HG03025 (cell line): Measurements from ENCODE around the gene UTP20.
A peak's percentile ranks its signal among the peaks of the same experiment; 100 is the strongest.

Experiments
- ATAC-seq: cut with Tn5 transposase; IDR thresholded peaks from one replicate; pipeline ENCODE4 v1.9.1; 2021; ENCODE audit warnings: mild to moderate bottlenecking, moderate library complexity; ENCODE audit not compliant: unreplicated experiment, low FRiP score

Gene UTP20

DNA sequence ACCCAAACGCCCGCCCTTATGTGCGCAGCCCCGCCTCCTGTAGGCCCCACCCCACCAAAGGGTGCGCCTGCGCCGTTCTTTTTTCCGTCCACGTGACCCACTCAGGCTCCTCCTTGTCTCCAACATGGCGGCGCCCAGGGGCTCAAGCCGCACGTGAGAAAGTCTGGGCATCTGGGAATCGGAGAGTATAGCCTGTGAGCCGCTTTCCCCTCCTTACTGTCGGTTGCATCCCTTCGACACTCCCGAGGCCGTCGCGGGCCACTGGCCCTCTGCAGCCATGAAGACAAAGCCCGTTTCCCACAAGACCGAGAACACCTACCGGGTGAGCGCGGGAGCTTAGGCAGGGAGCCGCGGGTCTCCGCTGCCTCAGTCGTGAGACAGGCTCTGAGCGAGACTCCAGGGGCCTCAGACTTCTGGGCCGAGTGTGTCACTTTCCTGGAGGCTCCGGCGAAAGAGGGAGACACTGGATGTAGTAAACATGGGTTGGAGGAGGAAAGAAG lies at the start of gene UTP20:
UTP20 (plus strand) TSS at position 100 of the 500 bp plus-strand sequence; CDS start at position 278, 178 bp downstream.
- peak; percentile 99 for ATAC-seq

DNA sequence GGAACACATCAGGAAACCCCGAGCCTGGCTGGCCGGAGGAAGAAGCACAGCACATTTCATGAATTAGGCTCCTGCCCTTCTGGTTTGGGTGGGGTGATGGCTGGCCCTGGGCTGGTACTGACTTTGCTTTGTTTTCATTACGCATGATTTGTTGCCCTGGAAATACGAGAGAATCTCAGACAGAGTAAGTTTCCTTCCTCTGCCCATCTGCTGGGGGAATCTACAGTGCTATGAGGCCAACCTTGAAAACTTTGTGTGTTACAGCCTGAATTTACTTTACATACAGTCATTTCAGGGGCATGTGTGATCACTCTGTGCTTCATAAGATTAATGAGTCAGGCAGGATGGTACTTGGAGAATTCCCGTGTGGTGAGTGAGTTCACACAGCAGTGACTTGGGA lies 49.4 kb upstream of the UTP20 start:
- no peak for ATAC-seq

DNA sequence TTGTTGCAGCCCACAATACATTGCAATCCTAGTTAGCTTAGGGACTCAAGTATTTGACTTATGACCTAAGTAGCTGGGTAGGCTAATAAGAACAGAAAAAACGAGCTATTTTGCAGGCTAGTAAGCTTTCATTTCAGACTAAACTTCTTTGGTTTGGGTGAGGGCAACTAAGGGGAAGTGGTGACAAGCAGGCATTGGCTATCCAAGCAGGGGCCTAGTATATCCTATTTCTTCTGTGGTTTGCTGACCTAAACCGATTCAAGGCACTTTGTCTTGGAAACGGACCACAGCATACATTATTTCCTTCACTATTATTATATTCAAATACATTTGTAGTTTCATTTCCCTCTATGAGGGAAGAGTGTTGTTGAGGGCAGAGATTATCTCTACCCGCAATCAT lies 48.3 kb upstream of the UTP20 start:
- ATAC-seq: no peak

DNA sequence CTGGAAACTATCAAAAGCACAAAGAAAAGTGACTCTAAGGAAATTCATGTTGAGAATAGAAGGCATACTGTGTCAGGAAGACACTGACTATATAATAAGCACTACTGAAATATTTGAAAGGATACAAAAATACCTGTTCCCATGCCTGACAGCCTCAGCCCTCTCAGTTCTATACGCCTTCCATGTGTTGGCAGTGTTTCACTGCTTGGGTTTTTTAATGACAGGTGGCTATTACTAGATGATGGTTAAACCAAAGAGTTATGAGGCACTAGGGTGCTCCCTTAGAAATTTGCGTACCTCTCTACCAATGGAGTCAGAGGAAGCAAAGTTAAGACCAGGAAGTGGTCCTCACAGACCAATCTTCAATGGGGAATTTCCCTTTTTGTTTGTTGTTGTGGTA lies 44.2 kb upstream of the UTP20 start:
- ATAC-seq: no peak

DNA sequence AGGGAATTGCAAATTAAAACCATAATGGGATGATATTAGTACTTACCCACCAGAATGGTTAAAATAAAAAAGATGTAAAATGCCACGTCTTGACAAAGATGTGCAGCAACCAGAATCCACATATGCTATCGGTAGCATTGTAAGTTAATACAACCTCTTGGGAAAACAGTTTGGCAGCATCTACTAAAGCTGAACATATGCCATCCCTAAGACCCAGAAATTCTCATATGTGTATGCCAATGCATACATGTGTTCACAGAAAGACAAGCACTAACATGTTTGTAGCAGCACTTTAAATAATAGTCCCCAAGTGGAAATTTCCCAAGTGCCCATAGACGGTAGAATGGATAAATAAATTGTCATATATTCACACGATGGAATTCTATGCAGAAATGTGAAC lies 41.6 kb upstream of the UTP20 start:
- no peak for ATAC-seq

DNA sequence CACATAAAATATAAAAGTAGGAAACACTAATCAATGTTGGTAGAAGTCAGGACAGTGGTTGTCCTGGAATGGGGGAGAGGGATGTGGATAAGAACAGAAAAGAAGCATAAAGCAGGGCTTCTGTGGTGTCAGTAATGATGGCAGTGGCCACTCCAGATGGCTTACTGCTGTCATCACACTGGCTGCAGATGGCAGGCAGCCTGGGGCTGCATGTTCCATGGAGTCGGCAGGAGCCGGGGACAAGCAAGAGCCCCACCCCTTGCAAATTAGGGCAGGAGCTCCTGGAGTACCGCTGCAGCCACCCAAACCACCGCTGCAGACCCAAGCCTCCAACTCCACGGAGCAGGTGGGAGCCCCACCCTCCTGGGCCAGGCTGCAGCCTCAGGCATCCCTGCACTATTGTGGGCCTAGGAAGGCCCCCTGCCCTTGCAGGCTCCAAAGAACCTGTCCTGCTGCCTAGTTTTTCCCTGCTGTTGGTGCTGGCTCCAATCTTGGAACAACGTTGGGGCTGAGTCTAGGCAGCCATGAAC lies 41.0 kb upstream of the UTP20 start:
- ATAC-seq: no peak

DNA sequence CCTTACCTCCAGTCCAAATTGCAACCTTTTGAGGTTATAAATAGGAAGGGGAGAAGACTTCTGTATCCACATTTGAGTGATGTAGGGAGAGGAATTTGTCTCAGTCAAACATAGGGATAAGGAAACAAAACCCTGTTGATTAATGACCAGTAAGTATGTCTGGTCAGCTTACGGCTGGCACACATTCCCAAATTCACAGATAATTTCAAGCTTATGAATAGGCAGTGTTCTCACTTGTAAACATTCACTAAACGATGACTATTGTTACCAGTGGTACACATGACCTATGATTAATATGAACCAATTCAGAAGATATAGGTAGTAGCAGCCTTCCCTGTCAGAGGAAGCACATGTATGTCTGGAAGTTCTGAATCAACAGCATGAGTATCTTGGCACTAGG lies 36.8 kb upstream of the UTP20 start:
- no peak for ATAC-seq

DNA sequence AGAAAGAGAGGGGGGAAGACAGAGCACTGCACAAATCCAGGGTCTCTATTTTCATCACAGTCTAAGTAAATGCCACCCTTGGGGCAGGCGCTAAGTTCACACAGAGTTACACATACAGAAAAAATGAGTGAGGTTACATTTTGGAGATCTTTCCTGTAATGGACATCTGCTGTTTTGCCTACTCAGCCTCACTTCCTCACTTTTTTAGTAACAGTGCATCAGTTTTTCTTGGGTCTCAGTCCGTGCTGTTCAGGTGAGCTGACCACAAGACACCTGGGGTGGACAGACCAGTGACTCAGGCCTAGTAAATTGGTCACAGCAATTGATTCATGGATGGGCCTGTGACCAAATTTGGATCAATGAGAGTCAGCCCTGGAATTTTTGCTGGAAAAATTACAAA lies 36.3 kb upstream of the UTP20 start:
- ATAC-seq: no peak

DNA sequence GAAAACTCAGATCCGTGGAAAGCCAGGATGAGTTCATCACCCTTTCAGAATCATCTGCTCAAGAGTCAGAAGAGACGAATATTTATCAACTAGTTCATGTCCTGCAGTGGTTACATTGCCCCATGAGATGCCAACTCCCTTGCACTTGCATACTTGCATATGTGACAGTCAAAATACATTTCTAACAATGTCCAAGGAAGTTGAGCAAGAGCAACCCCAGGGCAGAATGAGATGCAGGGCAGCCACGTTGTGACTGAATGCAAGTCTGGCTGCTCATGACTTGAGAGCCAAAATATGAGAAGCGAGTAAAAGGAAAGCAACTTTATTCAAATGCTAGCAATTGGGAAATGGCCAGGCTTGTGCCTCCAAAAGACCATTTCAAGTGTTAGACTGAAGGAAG lies 23.6 kb upstream of the UTP20 start:
- ATAC-seq: no peak

DNA sequence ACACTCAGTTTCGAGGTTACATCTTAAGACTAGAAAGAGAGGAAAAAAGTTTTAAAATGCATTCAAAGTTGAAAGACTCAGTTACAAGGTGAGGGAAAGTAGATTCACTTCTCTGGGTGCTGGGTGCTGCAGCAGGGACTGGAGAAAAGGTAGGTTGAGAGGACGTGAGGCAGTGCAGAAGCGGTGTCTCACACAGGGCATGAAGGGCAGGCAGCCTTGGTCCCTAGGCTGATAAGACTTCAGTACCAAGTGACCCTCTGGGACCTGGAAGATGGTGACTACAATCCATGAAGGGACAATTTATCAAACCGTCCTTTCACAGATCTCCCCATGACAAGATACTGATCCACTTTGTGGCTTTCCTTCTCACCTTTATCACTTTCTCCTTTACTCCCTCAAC lies 22.5 kb upstream of the UTP20 start:
- ATAC-seq: no peak

DNA sequence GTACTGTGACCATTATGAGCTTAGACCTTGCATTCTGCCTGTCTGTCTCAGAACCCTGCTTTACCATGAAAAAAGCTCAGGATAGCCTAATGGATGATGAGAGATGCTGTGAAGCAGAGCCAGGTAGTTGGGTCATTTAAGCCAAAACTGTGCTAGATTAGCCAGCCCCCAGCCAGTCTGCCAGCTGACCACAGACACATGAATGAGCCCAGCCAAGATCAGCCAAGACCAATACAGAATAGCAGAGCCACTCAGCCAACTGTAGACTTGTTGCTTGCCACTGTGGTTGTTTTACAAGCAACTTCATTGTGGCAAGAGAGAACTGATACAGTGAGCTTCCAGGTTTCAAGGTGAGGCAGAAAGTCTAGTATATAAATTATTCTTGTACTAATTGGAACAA lies 12.8 kb upstream of the UTP20 start:
- no peak for ATAC-seq

DNA sequence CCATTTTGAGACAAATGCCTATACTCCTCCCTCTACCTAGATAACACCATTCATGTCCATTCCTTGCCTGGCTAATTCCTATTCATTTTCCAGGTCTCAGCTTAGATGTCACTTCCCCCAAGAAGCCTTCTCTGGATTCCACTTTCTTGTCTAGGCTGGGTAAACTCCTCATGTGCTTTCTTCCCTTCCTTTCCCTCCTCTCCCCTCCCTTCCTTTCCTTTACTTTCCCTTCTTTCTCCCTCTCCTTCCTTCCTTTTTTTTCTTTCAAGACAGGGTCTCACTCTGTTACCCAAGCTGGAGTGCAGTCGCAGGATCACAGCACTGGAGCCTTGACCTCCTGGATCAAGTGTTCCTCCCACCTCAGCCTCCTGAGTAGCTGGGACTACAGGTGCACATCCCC lies 3.5 kb upstream of the UTP20 start:
- no peak for ATAC-seq

DNA sequence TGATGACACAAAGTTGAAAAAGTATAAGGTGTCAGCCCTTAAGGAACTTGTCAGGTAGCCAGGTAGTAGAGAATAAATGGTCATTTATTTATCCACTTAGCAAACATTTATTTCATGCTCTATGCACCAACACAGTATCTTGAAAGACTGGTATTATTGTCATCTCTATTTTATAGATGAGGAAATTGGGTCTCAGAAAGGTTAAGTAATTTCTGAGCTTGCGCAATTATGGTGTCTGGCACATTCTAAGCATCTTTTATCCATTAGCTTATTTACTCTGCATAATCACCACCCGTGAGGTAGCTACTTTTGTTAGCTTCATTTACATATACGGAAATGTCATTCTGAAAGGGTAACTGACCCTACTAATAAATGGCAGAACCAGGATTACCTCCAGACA lies 2.5 kb upstream of the UTP20 start:
- ATAC-seq: no peak

DNA sequence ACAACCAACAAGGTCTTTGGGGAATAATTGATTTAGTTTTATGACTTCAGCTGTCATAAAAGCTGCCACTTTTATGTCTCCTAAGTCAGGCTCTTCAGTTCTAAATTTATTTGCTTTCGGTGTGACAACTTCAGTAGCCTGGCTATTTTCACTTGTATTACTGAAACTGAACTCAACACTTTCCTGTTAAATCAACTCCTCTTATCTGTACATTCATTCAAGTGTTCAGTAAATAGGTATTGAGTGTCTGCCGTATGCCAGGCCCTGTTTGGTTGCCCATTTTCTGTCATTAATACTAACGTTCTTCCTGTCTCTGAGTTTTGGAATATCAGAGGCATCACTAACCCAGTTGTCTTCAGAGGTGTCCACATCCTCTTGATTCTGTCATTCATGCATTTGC lies 7.5 kb downstream of the UTP20 start:
- ATAC-seq: no peak

DNA sequence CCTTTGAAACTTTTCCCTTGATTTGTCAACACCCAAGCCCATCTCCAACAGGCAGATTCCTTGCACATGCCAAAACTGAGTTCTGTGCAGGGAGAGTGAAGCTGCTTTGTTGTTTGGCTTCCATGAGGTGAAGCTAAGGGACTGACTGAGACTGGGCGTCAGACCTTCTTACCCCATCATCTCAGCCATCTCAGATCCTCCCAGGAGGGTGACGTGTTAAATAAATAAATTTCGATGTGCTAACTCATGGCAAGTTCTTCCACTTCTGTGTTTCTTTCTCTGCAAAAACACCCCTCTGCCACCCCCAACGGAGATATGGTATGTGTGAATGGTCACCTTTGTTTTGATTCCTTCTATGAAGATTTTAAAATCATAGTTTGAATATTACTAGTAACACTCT lies 17.8 kb downstream of the UTP20 start:
- ATAC-seq: no peak

DNA sequence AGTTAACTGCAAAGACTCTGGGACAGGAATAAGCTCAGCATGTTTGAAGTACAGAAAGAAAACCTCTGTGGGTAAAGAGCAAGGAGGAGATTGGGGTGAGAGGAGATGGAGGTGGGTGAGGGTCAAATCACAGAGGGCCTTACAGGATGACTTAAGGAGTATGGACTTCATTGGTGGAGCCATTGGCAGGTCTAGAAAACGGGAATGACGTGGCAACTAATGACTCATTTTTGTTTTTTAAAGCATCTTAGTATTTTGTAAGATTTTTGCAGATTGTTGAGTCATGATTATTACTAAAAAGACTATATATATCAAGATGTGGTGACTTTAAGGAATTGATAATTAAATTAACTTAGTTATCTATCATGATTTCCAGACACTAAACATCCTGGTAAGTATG lies 18.5 kb downstream of the UTP20 start:
- ATAC-seq: no peak

DNA sequence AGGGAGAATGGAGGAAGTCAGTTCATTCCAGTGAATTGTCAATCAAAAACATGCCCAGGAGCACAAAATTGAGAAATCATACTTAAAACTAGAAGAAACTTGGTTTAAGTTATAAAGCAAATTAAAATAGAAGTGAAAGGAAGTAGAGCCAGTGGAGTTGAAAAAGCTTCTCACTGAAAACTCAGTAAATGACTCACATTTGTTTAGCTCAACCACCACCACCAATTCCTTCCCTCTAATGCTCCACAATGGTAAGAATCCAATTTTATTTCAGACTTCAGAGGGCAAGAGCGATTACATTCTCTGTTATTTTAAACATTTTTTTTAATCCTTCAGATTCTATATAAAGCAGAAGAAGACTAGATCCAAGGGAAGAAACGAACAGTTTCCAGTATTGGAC lies 19.4 kb downstream of the UTP20 start:
- ATAC-seq: no peak

DNA sequence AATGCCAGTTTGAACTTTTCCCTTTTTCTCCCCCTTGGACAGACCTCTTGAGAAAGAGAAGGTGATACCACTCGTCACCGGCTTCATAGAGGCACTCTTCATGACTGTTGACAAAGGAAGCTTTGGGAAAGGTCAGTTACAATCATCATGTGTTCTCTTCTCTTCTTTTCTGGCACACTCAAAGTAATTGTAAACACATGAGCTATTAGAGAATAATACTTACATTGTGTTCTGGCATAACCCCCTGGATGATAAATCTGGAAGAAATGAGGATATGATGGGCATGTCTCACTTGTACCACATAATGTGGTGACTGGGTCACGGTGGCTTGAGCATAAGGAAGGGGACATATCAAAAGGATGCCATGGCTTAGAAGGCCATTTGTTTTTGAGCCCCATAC lies 20.0 kb downstream of the UTP20 start:
- ATAC-seq: no peak

DNA sequence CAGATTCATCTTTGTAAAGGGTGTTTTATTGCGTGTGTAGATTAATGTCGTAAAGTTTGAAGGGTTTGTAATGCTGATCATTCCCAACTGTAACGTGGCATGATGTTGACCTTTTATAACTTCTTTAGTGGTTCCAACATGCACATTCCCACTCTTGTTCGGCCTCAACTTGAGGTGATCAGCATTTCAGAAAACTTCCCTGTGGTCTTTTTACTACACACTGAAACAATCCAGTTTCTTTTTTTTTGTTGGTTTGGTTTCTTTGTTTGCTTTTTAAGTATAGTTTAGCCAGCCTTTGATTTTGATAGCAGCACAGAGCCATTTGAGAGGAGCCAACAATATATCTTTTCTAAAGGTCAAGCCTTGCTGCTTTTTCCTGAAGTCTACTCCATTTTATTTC lies 22.8 kb downstream of the UTP20 start:
- ATAC-seq: no peak

DNA sequence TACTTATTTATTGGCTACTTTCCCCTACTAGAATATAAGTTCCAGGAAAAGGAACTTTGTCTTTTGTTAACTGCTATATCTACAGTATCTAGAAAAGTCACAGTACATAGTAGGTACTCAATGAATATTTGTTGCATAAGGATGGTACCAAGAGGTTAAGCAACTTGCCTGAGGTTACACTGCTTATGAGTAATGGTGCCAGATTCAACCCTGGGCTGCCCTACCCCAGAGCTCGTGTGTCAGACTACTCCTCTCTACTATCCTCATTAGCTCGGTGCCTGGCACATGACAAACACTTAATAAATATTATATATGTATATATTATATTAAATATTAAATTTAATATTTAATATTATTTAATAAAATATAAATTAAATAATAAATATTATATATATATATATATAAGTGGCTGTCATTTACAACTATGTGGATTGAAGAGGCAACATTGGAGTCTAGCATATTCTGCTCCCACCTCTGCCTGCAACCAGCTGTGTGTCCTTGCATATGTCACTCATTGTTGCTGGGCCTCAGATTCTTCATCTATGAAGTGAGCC lies 25.4 kb downstream of the UTP20 start:
- no peak for ATAC-seq

DNA sequence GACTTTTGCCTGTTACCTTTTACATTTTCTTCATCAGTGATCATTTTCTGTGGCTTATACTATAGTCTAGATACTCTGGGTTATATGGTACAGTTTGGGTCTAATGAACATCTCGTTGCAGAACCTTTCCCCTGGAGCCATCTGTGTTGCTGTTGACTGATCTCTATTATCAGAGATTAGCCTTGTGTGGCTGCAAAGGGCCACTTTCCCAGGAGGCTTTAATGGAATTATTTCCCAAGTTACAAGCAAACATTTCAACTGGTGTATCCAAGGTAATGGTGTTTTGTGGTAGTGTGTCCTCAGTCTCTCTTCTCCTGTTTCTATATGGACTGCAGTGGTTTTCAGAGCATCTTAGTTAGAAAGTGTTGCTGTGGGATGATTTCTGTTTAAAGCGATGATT lies 25.9 kb downstream of the UTP20 start:
- ATAC-seq: no peak

DNA sequence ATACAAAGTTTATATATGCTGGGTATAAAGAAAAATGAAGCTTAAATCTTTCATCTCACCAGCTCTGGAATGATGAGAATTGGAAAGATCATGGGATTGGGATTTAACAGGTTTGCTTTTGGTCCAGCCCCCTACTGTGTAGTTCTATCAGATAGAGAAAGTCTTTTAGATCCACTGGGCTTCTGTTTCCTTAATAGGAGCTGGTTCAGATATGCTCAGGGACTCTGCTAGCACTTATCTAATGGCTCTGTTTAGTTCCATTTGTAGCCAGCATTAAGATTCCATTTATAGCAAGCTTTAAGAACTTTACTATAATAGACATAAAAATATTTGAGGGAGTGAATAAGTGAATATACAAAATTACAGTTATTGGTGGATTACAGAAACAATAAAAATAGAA lies 42.6 kb downstream of the UTP20 start:
- ATAC-seq: no peak

DNA sequence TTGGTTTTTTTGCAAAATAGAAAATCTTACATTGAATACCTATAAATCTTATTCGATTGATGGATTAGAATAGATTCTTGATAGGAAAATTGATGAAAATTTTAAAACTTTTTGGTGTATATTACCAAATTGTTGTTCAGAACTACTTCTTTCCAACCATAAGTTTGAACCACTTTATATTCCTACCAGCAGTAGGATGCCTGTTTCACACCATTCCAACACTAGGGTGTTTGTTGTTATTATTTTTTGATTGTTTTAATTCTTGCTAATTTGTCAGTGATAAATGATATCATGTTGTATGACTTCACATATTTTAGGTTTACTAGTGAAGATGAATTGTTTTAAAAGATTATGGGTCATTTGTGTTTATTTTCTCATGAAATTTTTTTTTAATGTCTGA lies 43.4 kb downstream of the UTP20 start:
- no peak for ATAC-seq
